SK-N-SH (cell line): ENCODE results near the gene RASGRP4. TPM values are rescaled to one million over a fixed set of nuclear protein-coding genes. Genes with fewer than 3 reads are reported as not detected.

Experiments used
- CTCF ChIA-PET: fragments of 300-600, 350-600 bp; formaldehyde crosslinking; extraction: SDS; loops from one replicate; lab custom pipeline; 2021; lab: Yijun Ruan, JAX
- POLR2A ChIA-PET: fragments of 350-600 bp; sonication (Branson Sonifier 250); formaldehyde crosslinking; extraction: SDS; loops from one replicate; lab custom pipeline; 2020; ENCODE audit warnings: antibody characterized with exemption, inconsistent platforms; lab: Yijun Ruan, JAX
- DNase-seq: peaks from one replicate; pipeline ENCODE4 v3.0.0; 2012
- H2AFZ ChIP-seq: fragments of 200-600 bp; sonication (generic); 2 replicates; pipeline ENCODE4 v1.8.1; 2016; ENCODE audit warnings: antibody characterized with exemption, mild to moderate bottlenecking, low read depth
- H3F3A ChIP-seq: fragments of 200-600 bp; sonication (generic); replicated peaks from 2 replicates; pipeline ENCODE3; 2016; ENCODE audit warnings: antibody characterized with exemption, mild to moderate bottlenecking; ENCODE audit not compliant: insufficient read depth
- H3K27ac ChIP-seq, 2 experiments: fragments of 200-500 bp in 1 of 2; fragments of 200-600 bp in 1 of 2; sonication (Bioruptor generic) in 1 of 2; sonication (generic), shearing (Covaris generic) in 1 of 2; 2 replicates each; pipeline versions ENCODE4 v1.5.1 to v1.6.1; 2014 to 2016; ENCODE audit warnings: low read depth in 2 of 2, inconsistent platforms in 1 of 2, low read length in 1 of 2, mild to moderate bottlenecking in 1 of 2, mixed read lengths in 1 of 2
- H3K27me3 ChIP-seq: fragments of 200-600 bp; sonication (generic), shearing (Covaris generic); 2 replicates; pipeline ENCODE4 v1.6.1; 2016; ENCODE audit warnings: mixed run types; ENCODE audit not compliant: insufficient read depth
- H3K36me3 ChIP-seq, 2 experiments: fragments of 200-500 bp in 1 of 2; fragments of 200-600 bp in 1 of 2; sonication (Bioruptor generic) in 1 of 2; sonication (generic) in 1 of 2; replicated peaks in 1 of 2; 2 replicates each; pipeline versions ENCODE3 to v1.5.1; 2014 to 2016; ENCODE audit warnings: low read length in 1 of 2, mild to moderate bottlenecking in 1 of 2; ENCODE audit not compliant: insufficient read depth in 2 of 2, control insufficient read depth in 1 of 2
- H3K4me1 ChIP-seq, 2 experiments: fragments of 200-500 bp in 1 of 2; fragments of 200-600 bp in 1 of 2; sonication (Bioruptor generic) in 1 of 2; sonication (generic), shearing (Covaris generic) in 1 of 2; 2 replicates each; pipeline versions ENCODE4 v1.5.1 to v1.6.1; 2014 to 2016; ENCODE audit warnings: low read depth in 1 of 2, low read length in 1 of 2, mixed run types in 1 of 2; ENCODE audit not compliant: insufficient read depth in 2 of 2, control insufficient read depth in 1 of 2
- H3K4me2 ChIP-seq: fragments of 200-600 bp; sonication (generic), shearing (Covaris generic); 2 replicates; pipeline ENCODE4 v1.6.1; 2017; ENCODE audit warnings: mixed run types
- H3K4me3 ChIP-seq, 2 experiments: fragments of 200-500 bp in 1 of 2; fragments of 200-600 bp in 1 of 2; sonication (Bioruptor generic) in 1 of 2; sonication (generic), shearing (Covaris generic) in 1 of 2; 2 replicates each; pipeline versions ENCODE4 v1.5.1 to v1.8.1; 2014 to 2016; ENCODE audit warnings: low read depth in 2 of 2, inconsistent platforms in 1 of 2, low read length in 1 of 2, mild to moderate bottlenecking in 1 of 2, mixed read lengths in 1 of 2, moderate library complexity in 1 of 2
- H3K79me2 ChIP-seq: fragments of 200-600 bp; sonication (generic); 2 replicates; pipeline ENCODE4 v1.8.1; 2017; ENCODE audit warnings: mild to moderate bottlenecking; ENCODE audit not compliant: insufficient read depth
- H3K9ac ChIP-seq: fragments of 200-600 bp; sonication (generic); 2 replicates; pipeline ENCODE4 v1.6.1; 2017; ENCODE audit warnings: mixed run types
- H3K9me2 ChIP-seq: fragments of 200-600 bp; sonication (generic); 2 replicates; pipeline ENCODE4 v1.6.1; 2017; ENCODE audit warnings: mixed run types
- H3K9me3 ChIP-seq: fragments of 200-600 bp; sonication (generic); 2 replicates; pipeline ENCODE4 v1.6.1; 2017; ENCODE audit warnings: mixed run types, mild to moderate bottlenecking, moderate library complexity
- H4K20me1 ChIP-seq: fragments of 200-600 bp; sonication (generic); 2 replicates; pipeline ENCODE4 v1.6.1; 2017; ENCODE audit warnings: mild to moderate bottlenecking, mixed run types; ENCODE audit not compliant: insufficient read depth
- CHD2 ChIP-seq: fragments of 150-350 bp; IDR thresholded peaks from 2 replicates; pipeline ENCODE4 v1.6.1; 2018; ENCODE audit warnings: low read length; ENCODE audit not compliant: partially characterized antibody
- CTCF ChIP-seq: fragments of 200-600 bp; sonication (generic); IDR thresholded peaks from 2 replicates; pipeline ENCODE4 v1.6.1; 2017; ENCODE audit warnings: antibody characterized with exemption, mild to moderate bottlenecking, moderate library complexity
- FOXJ3 ChIP-seq: sonication (generic); formaldehyde crosslinking; IDR thresholded peaks from 2 replicates; pipeline ENCODE4 v1.5.1; 2020; ENCODE audit warnings: mild to moderate bottlenecking, missing genetic modification reagents
- FOXM1 ChIP-seq: IDR thresholded peaks from 2 replicates; pipeline ENCODE4 v1.4.0; 2012; ENCODE audit warnings: low read depth, mild to moderate bottlenecking
- GABPA ChIP-seq: IDR thresholded peaks from 2 replicates; pipeline ENCODE4 v1.4.0; 2012; ENCODE audit warnings: low read depth, mild to moderate bottlenecking
- MEF2A ChIP-seq: IDR thresholded peaks from 2 replicates; pipeline ENCODE4 v1.4.0; 2012; ENCODE audit warnings: low read depth, borderline replicate concordance
- NFIC ChIP-seq: IDR thresholded peaks from 2 replicates; pipeline ENCODE4 v1.4.0; 2012; ENCODE audit warnings: borderline replicate concordance
- NRF1 ChIP-seq: IDR thresholded peaks from 2 replicates; pipeline ENCODE4 v1.6.1; 2012; ENCODE audit warnings: low read depth, mild to moderate bottlenecking, low read length
- PBX3 ChIP-seq: IDR thresholded peaks from 2 replicates; pipeline ENCODE4; 2012
- RAD21 ChIP-seq: IDR thresholded peaks from 2 replicates; pipeline ENCODE4 v1.6.1; 2012; ENCODE audit warnings: mild to moderate bottlenecking, low read length
- RFX5 ChIP-seq: IDR thresholded peaks from 2 replicates; pipeline ENCODE4 v1.6.1; 2012; ENCODE audit warnings: mild to moderate bottlenecking, improper control_type of control experiment, low read length
- SIN3A ChIP-seq: IDR thresholded peaks from 2 replicates; pipeline ENCODE4 v1.6.1; 2012; ENCODE audit warnings: low read depth, mild to moderate bottlenecking, low read length, moderate library complexity, borderline replicate concordance
- SMC3 ChIP-seq: IDR thresholded peaks from 2 replicates; pipeline ENCODE4 v1.6.1; 2012; ENCODE audit warnings: low read depth, low read length, improper control_type of control experiment
- TAF1 ChIP-seq: IDR thresholded peaks from 2 replicates; pipeline ENCODE4 v1.6.1; 2012; ENCODE audit warnings: low read depth, mild to moderate bottlenecking, low read length, moderate library complexity, borderline replicate concordance
- TCF12 ChIP-seq: IDR thresholded peaks from 2 replicates; pipeline ENCODE4 v1.4.0; 2012
- YY1 ChIP-seq: IDR thresholded peaks from 2 replicates; pipeline ENCODE4 v1.4.0; 2012; ENCODE audit warnings: low read depth, mild to moderate bottlenecking
- ZBTB33 ChIP-seq: IDR thresholded peaks from 2 replicates; pipeline ENCODE4 v1.4.0; 2012; ENCODE audit warnings: low read depth, borderline replicate concordance
- WGBS: methylation state at CpG from one replicate; pipeline ENCODE4 v1.1.6; 2017; ENCODE audit warnings: low lambda C conversion rate; 5-methylcytosine and 5-hydroxymethylcytosine counted together
- polyA plus RNA-seq, 3 experiments: library from polyadenylated mRNA; depleted of rRNA; stranded (reverse); fragments of >200 nt; gene quantifications; 2 replicates each; pipeline ENCODE4 v1.2.3, GENCODE V29; 2012
- TF ChIP-seq, protein P1 (sequence below): fragments of 150-350 bp; IDR thresholded peaks from 2 replicates; pipeline ENCODE4 v1.6.1; 2016; ENCODE audit warnings: mild to moderate bottlenecking, low read depth, low read length

RASGRP4 gene
- polyA plus RNA-seq, 1 of the 3 experiments (the other 2 are of a cell fraction) = not detected

DNA sequence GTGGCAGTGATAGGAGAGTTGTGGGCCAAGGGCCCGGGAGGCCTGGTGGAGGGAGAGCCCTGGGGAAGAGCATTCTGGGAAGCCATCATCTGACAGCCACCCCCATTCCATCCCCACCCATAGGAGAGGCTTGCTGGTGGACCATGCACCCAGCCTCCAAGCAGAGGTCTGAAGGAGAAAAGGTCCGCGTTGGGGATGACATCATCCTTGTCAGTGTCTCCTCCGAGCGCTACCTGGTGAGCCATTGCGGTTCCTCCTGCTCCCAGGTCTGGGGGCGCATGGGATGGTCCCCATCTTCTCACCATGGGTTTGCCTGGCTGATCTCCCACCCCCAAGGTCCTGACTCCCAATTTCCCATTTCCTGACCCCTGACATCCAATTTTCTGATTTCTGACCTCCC is 18.0 kb upstream of the RASGRP4 start:
- Histone ChIP-seq H3K79me2 (no peaks in the 10 kb centered on the region), H3K4me2 (no peak overlapping the region), H3F3A (no peaks in the 10 kb centered on the region), H3K4me3 (no peak overlapping the region), H3K4me1 (no peaks in the 10 kb centered on the region), H3K9me3 (no peaks in the 10 kb centered on the region), H3K9me2 (no peaks in the 10 kb centered on the region), H3K27me3 (no peaks in the 10 kb centered on the region), H4K20me1 (no peaks in the 10 kb centered on the region), H3K9ac (no peak overlapping the region), H3K27ac (no peak overlapping the region), H3K36me3 (no peaks in the 10 kb centered on the region), H2AFZ (no peak overlapping the region)
- DNase-seq = no peak
- TF ChIP-seq YY1 = no peak
- ChIA-PET POLR2A (no interaction called here), CTCF (no interaction called here)
- WGBS = 57% methylated on average over 3 of the region's 7 CpGs

DNA sequence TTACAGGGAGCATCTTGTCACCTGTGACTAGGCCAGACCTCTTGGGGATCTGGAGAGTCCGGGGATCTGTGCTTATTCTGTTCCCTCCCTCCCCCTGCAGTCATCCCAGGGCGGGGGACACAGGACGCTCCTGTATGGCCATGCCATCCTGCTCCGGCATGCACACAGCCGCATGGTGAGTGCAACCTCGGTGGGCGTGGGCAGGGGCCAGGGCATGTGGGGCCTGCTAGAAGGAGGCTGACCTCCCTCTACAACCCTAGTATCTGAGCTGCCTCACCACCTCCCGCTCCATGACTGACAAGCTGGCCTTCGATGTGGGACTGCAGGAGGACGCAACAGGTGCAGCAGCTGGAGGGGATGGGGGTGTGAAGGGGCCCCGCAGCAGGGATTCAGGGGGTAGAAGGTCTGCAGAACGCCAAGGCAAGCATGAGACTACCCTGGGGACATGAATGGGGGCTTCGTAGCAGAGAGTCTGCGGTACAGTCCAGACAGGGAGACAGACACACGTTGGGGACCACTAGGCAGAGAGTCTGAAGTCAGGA is 17.5 kb upstream of the RASGRP4 start:
- ChIA-PET CTCF (no interaction called here), POLR2A (no interaction called here)
- WGBS = 68% methylated on average over 12 of the region's 15 CpGs
- H3K36me3 ChIP-seq = no peaks in the 10 kb centered on the region
- no peaks in the 10 kb centered on the region for H3K27me3 ChIP-seq
- DNase-seq = no peak
- H3K9ac ChIP-seq = no peak overlapping the region
- H4K20me1 ChIP-seq = no peaks in the 10 kb centered on the region
- no peaks in the 10 kb centered on the region for H3K9me3 ChIP-seq
- H3K4me1 ChIP-seq = no peaks in the 10 kb centered on the region
- TF ChIP-seq RFX5 (no peak), TAF1 (no peak), CHD2 (no peak), ZBTB33 (no peak), RAD21 (no peak), NFIC (no peak), FOXM1 (no peak), TCF12 (no peak), YY1 (no peak), NRF1 (no peak), PBX3 (no peak), MEF2A (no peak), SMC3 (no peak), SIN3A (no peak), FOXJ3 (no peak), GABPA (no peak), CTCF (no peak)
- TF ChIP-seq, protein P1, sequence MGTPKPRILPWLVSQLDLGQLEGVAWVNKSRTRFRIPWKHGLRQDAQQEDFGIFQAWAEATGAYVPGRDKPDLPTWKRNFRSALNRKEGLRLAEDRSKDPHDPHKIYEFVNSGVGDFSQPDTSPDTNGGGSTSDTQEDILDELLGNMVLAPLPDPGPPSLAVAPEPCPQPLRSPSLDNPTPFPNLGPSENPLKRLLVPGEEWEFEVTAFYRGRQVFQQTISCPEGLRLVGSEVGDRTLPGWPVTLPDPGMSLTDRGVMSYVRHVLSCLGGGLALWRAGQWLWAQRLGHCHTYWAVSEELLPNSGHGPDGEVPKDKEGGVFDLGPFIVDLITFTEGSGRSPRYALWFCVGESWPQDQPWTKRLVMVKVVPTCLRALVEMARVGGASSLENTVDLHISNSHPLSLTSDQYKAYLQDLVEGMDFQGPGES = no peak
- H3K4me2 ChIP-seq = no peak overlapping the region
- no peaks in the 10 kb centered on the region for H3K9me2 ChIP-seq
- H3K27ac ChIP-seq = no peak overlapping the region
- no peaks in the 10 kb centered on the region for H3F3A ChIP-seq
- no peaks in the 10 kb centered on the region for H3K79me2 ChIP-seq
- H3K4me3 ChIP-seq = no peak overlapping the region
- no peak overlapping the region for H2AFZ ChIP-seq
